Prostate gland (tissue), 2 donors: ENCODE data around the gene C1orf226. TPM values are rescaled to one million over a fixed set of nuclear protein-coding genes. Genes with fewer than 3 reads are reported as not detected.

Source experiments
- DNase-seq: peaks from one replicate; pipeline ENCODE4 v3.0.0-alpha.2; 2019; ENCODE audit warnings: low spot score
- H3K27ac ChIP-seq, 2 donors: fragments of 200-600 bp; sonication (generic); 2 replicates each; pipeline ENCODE4 v1.5.1; 2017 to 2019
- H3K27me3 ChIP-seq: fragments of 200-600 bp; sonication (generic); replicated peaks from 2 replicates; pipeline ENCODE4 v1.5.1; 2019; ENCODE audit not compliant: insufficient read depth
- H3K36me3 ChIP-seq, 2 donors: fragments of 200-600 bp; sonication (generic); 1 replicate in 1 of 2; 2 replicates in 1 of 2; pipeline versions ENCODE4 v1.5.1 to v1.8.1; 2017 to 2019
- H3K4me1 ChIP-seq: fragments of 200-600 bp; sonication (generic); replicated peaks from 2 replicates; pipeline ENCODE4 v1.5.1; 2019
- H3K4me3 ChIP-seq, 2 donors: fragments of 200-600 bp; sonication (generic); 2 replicates each; pipeline ENCODE4 v1.5.1; 2017 to 2019
- H3K9me3 ChIP-seq: fragments of 200-600 bp; sonication (generic); 2 replicates; pipeline ENCODE4 v1.5.1; 2017
- POLR2A ChIP-seq: fragments of 450-650 bp; IDR thresholded peaks from one replicate; pipeline ENCODE4 v1.6.1; 2016; ENCODE audit warnings: antibody characterized with exemption, mild to moderate bottlenecking
- POLR2AphosphoS5 ChIP-seq: sonication (generic); formaldehyde crosslinking; IDR thresholded peaks from one replicate; pipeline ENCODE4 v1.6.1; 2017; ENCODE audit warnings: antibody characterized with exemption
- WGBS: methylation state at CpG from one replicate; pipeline ENCODE4 v1.1.5; 2018; 5-methylcytosine and 5-hydroxymethylcytosine counted together
- intact Hi-C: fragments of 100-400 bp; cut with DNase I; formaldehyde crosslinking; loops from one replicate; pipeline ENCODE4 v1.14.2; 2022
- total RNA-seq, 2 donors: library from RNA; depleted of rRNA; stranded (reverse); fragments of >200 nt; gene quantifications; one replicate each; pipeline ENCODE4 v1.1.0, GENCODE V29; 2016
- TF ChIP-seq, protein P1 (sequence below), 4 experiments: fragments of 200-600 bp in 2 of 4; fragments of 450-650 bp in 2 of 4; sonication (generic) in 2 of 4; IDR thresholded peaks; 1 replicate in 3 of 4; 2 replicates in 1 of 4; pipeline ENCODE4 v1.5.1; 2016 to 2019; ENCODE audit warnings: antibody characterized with exemption in 4 of 4, mild to moderate bottlenecking in 2 of 4, moderate library complexity in 2 of 4

Gene C1orf226
- total RNA-seq, 2 donors from 2014 or later: 5.2 to 22.1 TPM

DNA sequence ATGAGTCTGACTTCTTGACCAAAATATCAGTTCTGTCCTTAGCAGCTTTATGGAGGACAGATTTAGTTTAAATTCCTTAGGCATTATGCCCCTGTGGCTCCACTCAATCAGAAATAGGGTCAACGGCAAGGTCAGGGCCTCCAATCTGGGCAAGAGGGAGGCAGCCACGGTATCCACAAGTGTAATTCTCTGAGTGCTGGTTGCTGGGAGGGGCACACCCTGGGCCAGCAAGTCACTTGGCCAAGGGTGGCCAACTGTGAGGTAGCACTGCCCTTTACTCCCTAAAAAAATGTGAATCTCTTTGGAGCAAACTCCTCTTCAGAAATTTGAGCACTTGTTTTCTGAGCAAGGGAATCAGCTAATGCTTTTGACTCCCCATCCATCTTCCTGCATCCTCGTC, 17.7 kb upstream of the C1orf226 start:
- no peak overlapping the region for H3K27ac ChIP-seq
- H3K4me3 ChIP-seq: no peak overlapping the region
- no peak for DNase-seq
- H3K27me3 ChIP-seq: no peaks in the 10 kb centered on the region
- no peaks in the 10 kb centered on the region for H3K36me3 ChIP-seq
- intact Hi-C loops: no loop called here
- TF ChIP-seq POLR2A: no peak
- TF ChIP-seq POLR2AphosphoS5: no peak
- TF ChIP-seq, protein P1, sequence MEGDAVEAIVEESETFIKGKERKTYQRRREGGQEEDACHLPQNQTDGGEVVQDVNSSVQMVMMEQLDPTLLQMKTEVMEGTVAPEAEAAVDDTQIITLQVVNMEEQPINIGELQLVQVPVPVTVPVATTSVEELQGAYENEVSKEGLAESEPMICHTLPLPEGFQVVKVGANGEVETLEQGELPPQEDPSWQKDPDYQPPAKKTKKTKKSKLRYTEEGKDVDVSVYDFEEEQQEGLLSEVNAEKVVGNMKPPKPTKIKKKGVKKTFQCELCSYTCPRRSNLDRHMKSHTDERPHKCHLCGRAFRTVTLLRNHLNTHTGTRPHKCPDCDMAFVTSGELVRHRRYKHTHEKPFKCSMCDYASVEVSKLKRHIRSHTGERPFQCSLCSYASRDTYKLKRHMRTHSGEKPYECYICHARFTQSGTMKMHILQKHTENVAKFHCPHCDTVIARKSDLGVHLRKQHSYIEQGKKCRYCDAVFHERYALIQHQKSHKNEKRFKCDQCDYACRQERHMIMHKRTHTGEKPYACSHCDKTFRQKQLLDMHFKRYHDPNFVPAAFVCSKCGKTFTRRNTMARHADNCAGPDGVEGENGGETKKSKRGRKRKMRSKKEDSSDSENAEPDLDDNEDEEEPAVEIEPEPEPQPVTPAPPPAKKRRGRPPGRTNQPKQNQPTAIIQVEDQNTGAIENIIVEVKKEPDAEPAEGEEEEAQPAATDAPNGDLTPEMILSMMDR (IDR thresholded peaks at IDR 0.05): no peak
- H3K4me1 ChIP-seq: no peaks in the 10 kb centered on the region
- H3K9me3 ChIP-seq: no peaks in the 10 kb centered on the region
- 93% methylated on average over 3 of the region's 3 CpGs for WGBS

DNA sequence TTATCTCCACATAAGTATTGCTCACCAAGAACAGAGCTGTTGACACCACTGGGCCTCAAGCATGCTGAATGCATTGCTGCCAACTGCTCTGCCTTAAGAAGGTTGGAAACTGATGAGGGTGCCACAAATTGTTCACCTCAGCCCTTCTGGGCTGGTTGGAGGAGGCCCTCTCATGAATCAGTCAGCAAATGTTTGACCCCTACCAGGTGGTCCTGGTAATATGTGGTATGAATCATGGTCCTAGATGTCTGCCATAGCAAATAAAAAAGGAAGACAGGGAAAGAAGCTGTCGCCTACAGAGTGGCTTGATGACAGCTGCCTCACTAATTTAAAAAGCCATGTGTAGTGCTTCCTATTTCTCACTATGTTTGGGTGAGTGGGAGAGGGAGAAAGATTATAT, 17.0 kb upstream of the C1orf226 start:
- intact Hi-C loops: no loop called here
- H3K27me3 ChIP-seq: no peaks in the 10 kb centered on the region
- H3K4me1 ChIP-seq: no peaks in the 10 kb centered on the region
- no peak overlapping the region for H3K4me3 ChIP-seq
- WGBS: 92% methylated on average over 1 of the region's 1 CpG
- DNase-seq: no peak
- H3K27ac ChIP-seq: no peak overlapping the region
- no peak for TF ChIP-seq POLR2AphosphoS5
- no peak for TF ChIP-seq POLR2A
- TF ChIP-seq, protein P1 (IDR thresholded peaks at IDR 0.05): no peak
- H3K36me3 ChIP-seq: no peaks in the 10 kb centered on the region
- no peaks in the 10 kb centered on the region for H3K9me3 ChIP-seq

DNA sequence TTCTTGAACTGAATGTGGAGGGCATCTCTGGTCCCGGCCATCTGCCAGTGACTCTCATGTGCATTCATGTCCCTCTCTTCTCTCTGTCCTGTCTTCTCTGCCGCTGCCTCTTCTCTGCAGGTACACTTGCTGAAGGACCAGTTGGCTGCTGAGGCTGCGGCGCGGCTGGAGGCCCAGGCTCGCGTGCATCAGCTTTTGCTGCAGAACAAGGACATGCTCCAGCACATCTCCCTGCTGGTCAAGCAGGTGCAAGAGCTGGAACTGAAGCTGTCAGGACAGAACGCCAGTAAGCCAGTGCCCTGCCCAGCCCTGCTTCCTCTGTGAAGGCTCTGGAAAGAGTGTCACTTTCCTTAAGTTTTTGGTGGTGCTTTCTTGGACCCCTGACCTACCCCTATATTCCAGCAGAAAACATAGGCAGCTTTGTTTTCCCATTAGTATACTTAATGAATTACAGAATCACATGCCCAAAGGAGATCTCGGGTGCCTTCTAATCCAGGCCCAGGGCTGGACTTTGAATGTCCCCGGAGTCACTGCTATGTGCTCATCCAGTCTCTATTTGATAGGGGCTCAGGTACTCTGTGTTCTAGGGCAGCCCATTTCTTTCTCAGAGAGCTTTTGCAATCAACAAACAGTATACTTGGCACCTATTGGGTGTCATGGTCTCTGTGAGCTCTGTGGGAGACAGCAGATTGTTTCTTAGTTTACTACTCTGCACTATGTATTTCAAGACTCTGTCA, 16.1 kb upstream of the C1orf226 start:
- H3K27ac ChIP-seq: no peak overlapping the region
- no peak overlapping the region for H3K4me3 ChIP-seq
- TF ChIP-seq POLR2A (no peak), POLR2AphosphoS5 (no peak)
- TF ChIP-seq, protein P1 (IDR thresholded peaks at IDR 0.05): no peak
- no peaks in the 10 kb centered on the region for H3K36me3 ChIP-seq
- intact Hi-C loops: no loop called here
- no peaks in the 10 kb centered on the region for H3K27me3 ChIP-seq
- no peak for DNase-seq
- 92% methylated on average over 10 of the region's 10 CpGs for WGBS
- H3K9me3 ChIP-seq: no peaks in the 10 kb centered on the region
- H3K4me1 ChIP-seq: no peaks in the 10 kb centered on the region

DNA sequence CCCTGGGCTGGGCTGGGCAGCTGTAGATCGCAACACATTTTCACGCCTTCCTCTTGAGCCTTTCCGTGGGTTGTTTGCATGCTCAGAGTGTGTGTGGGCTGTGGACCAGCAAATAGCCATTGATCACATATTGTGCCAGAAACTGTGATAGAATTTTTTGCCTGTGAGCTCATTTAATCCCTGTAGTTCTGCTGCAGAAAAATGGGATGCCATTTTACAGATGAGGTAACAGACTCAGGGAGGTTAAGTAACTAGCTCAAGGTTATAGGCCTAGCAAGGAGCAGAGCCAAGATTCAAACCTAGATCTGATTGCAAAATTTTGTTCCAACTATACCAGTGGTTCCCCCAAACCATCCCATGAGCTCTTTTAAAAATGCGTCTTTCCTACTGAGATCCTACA, 15.4 kb upstream of the C1orf226 start:
- no peaks in the 10 kb centered on the region for H3K36me3 ChIP-seq

More for the DNA sequence above, 15.4 kb upstream of the C1orf226 start:
- 70% methylated on average over 4 of the region's 4 CpGs for WGBS
- Histone ChIP-seq H3K4me1 (no peaks in the 10 kb centered on the region), H3K27ac (no peak overlapping the region), H3K9me3 (no peaks in the 10 kb centered on the region), H3K27me3 (no peaks in the 10 kb centered on the region), H3K4me3 (no peak overlapping the region)
- TF ChIP-seq POLR2AphosphoS5 (no peak), POLR2A (no peak)
- TF ChIP-seq, protein P1 (IDR thresholded peaks at IDR 0.05): no peak
- no peak for DNase-seq
- intact Hi-C loops: no loop called here
